Stimulated activated CD4-positive, alpha-beta T cell treated with anti-CD3 and anti-CD28 coated beads, Interleukin-1b, Interleukin-23, amount 100 ng/mL, for 48 hours (primary cell): ENCODE results near the gene JARID2.
A peak's percentile ranks its signal among the peaks of the same experiment; 100 is the strongest.

Source experiments
- DNase-seq: peaks from one replicate; pipeline ENCODE4 v3.0.0-alpha.2; 2020

Gene JARID2

GRCh38 chr6:15361197-15361596 lies 115.3 kb downstream of the JARID2 start:
- no peak for DNase-seq

DNA sequence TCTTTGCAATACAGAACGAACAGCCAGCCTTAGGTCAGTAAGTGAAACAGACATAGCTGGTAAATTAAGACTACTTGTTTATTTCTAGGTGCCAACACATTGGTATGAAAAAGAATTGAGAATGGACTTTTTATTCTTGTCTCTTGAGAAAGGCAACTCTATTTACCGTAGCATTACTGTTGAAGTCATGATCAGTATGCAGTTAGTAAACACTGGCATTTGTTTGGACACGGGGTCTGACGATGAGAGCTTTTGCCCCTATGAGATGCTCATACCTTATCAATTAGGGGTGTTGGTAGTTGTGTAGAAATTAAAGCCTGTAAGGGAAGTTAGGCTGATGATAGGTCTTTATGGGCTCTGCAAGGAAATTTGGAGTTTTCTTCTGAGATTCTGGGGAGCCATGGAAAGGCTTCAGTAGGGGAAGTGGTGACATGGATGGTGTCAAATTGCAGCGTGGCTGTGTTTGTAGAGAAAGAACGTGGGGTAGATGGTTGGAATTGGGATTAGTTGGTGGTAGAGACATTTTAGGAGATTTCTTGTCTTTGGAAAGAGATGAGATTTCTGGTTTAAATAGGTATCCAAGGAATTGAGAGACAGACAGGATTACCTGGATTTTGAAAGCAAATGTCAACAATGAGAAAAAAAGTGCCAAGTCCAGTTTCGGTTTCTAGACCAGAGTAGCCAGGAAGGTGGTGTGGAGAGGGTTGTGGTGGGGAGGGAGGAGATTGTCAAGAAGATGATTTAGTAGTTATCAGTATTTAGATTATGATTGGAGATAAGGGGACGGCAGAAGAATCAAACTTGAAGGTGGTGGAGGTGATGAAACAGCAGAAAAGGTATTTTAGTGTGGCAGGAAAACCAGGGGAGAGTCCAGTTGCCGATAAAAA lies 116.6 kb downstream of the JARID2 start:
- no peak for DNase-seq

DNA sequence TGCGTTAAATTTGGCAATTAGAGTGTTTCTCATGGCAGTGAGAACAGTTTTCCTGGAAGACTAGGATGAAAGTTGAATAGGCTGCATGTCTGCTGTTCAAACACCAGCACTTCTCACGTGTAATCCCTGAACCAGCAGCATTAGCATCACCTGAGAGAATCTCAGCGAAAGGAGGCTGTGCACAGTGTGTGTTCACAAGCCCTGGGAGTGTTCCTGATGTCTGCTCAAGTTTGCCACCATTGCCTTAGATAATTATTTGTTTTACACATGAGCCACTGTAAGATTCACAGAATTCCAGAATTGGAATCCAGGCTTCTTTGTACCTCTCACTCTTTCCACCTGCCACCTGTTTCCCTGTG lies 117.3 kb downstream of the JARID2 start:
- DNase-seq = no peak

- no peak for DNase-seq
These were observed 117.9 kb downstream of the JARID2 start for GRCh38 chr6:15363523-15364400.

GRCh38 chr6:15364401-15365037 lies 118.7 kb downstream of the JARID2 start:
- no peak for DNase-seq

GRCh38 chr6:15365273-15365687 lies 119.4 kb downstream of the JARID2 start:
- DNase-seq = peak; percentile 52

DNA sequence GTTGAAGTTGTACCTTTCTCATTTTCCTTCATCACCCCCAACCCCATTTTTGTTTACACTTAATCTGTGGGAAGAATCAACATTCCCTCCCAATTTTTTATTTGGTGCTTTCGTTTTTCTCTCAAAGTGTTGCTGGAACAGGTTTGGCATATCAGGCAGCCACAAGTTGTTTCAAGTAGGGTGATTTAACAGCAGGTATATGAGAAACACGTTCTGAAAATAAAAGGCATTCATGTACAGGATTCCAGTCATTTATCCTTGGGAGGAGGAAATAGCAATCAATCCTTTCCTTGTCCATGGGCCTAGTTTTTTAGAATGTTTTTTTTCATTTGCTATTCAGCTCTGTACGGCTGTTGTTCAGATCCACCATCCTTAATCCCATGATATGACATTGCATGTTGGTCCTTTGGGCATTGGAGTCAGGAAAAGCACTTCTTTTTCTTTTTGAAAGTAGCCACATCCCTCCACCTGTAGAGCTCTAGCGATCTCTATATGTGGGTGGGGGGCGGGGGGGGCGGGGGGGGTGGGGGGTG lies 120.2 kb downstream of the JARID2 start:
- no peak for DNase-seq

GRCh38 chr6:15366879-15367278 lies 121.0 kb downstream of the JARID2 start:
- DNase-seq = no peak

DNA sequence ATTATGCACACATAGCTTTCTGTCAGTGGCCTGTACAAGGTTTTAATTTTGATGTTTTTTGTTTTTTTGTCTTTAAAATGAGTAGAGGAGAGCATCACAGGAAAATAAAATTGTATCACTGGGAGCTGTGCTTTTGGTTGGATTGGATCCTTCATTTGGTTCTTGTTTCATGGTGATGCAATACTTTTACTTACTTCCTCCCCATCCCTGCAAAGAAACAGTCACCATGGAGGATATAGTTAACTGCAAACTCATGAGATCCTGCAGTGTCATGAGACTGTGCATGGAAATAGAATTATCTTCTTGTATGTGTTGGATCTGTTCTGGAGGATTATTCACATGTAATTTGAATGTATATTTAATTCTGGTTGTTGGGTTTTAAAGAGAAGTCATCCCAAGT lies 122.3 kb downstream of the JARID2 start:
- no peak for DNase-seq

DNA sequence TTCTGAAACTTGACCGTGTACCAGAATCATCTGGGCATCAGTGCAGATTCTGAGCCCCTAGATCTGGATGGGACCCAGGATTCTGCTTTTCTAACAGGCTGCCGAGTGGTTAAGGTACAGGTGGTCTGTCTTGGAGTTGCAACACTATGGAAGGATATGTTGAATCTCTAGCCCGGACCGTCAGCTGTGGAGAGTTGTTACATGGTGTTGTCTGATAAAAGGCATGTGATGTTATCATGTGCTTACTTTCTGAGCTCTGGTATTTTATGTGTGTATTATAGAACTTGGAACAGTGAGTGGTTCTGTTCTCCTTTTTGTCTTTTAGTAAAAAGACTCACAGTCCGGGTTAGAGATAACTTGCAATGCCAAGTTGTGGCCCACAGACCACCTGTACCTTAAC lies 123.0 kb downstream of the JARID2 start:
- DNase-seq = no peak

DNA sequence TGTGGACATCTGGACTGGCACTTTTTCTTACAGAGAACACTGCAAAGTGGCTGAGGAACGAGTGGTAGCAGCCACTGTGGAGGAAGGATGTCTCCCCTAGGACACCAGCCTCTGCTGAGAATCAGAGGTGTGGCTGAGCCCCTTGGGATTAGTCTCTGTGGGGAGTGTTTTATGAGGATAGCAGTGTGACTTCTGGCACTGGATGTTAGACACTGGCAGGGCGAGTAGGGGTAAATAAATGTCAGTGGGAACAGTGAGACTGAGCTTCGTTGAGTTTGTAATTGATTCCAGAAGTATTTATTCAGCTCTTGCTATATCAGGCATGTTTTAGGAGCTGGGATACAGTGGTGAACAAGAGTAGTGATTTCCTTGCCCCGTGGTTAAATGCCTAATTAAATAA lies 124.0 kb downstream of the JARID2 start:
- no peak for DNase-seq

- DNase-seq = no peak
These were observed 125.1 kb downstream of the JARID2 start for GRCh38 chr6:15370733-15371671.

- DNase-seq = no peak
These were observed 127.1 kb downstream of the JARID2 start for GRCh38 chr6:15372932-15373331.

- DNase-seq = no peak
These were observed 128.2 kb downstream of the JARID2 start for GRCh38 chr6:15374119-15374518.

GRCh38 chr6:15375018-15375417 lies 129.1 kb downstream of the JARID2 start:
- no peak for DNase-seq

DNA sequence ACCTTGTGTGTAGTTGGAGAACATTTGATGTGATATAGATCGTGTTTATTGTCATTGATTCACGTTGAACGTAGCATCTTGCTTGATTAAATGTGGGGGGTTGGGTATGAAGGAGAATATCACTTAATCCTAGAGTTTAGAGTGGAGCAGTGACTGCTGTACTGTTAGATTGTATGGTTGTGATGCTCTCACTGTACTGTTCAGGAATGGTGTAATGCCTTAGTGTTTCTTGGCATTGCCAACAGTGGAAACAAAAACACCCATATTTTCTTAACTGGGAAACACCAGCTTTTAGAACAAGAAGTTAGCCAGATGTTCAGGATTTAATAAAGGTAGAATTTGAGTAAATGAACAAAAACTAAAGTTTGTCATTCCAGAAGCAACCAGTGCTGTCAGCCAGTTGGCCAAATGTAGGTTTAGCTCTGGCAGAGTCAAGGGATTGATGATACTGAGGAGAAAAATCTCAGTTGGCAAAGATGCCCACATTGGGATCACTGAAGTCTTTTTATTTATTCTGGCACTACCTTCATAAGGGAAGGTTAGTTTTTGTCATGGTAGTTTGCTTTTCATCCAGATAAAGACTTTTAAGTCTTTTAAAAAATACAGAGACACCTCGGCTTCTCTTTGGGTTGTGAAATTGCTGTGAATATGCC lies 129.9 kb downstream of the JARID2 start:
- DNase-seq = no peak

- DNase-seq = no peak
These were observed 131.1 kb downstream of the JARID2 start for GRCh38 chr6:15376900-15377487.

- DNase-seq = no peak
These were observed 132.4 kb downstream of the JARID2 start for GRCh38 chr6:15378272-15378671.

DNA sequence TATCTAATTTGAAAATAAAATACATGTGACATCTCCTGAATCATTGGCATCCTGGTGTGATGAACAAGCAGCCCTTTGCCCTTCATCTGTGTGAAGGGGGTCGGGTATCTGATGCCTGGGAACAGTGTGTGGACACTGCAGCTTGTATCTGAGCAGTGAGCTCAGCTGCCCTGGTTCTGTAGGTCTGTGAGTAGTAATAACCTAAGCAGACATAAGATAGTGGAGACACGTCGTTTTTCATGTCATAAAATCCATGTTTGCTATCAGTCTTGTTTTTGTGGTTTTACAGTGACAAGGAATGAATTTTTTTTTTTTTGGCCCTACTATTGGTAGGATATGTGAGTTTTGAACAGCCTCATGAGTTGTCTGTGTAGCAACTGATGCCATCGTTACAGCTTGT lies 133.0 kb downstream of the JARID2 start:
- DNase-seq = no peak

DNA sequence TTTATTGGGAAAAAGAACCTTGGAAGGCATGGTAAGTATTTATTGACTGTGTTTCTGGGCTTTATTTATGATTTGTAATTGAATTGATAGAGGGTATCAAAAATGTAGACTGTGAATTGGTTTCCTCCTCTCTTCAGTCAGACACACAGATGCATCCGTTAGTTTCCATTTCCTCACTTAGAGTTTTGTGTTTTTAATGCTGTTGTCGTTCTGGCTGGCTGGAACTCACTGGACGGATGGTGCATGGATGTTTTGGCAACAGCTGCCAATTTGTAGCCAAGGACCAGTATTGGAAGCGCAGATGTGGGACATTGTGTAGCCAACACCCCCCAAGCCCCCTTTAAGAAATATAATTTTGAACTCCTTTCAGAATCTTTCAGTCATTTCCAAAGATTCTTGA lies 134.5 kb downstream of the JARID2 start:
- no peak for DNase-seq

DNA sequence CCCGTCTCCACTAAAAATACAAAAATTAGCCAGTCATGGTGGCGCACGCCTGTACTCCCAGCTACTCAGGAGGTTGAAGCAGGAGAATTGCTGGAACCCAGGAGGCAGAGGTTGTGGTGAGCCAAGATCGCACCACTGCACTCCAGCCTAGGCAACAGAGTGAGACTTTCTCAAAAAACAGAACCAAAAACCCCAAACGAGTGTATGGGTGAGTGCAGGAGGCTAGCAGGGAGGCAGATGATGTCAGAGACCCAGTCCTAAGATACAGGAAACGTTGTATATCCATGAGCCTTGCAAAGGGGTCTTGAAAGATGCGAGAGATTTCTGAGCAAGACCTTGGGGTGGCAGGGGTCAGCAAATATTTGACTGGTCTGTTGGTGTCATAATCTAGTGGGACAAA lies 136.2 kb downstream of the JARID2 start:
- DNase-seq = no peak
